CD4-positive, alpha-beta T cell (primary cell): Measurements from ENCODE around the gene PPIAL4G. TPM values are rescaled to one million over a fixed set of nuclear protein-coding genes. Genes with fewer than 3 reads are reported as not detected.
A peak's percentile ranks its signal among the peaks of the same experiment; 100 is the strongest.
"Not testable (repeated sequence)": the region's sequence is repeated elsewhere in the genome, so short reads cannot be mapped to it uniquely, and the experiment has no call there.

Experiments used
- ATAC-seq: fragments of 200-7000 bp; cut with Tn5 transposase; one replicate; pipeline ENCODE4 v1.10.0; 2022; ENCODE audit warnings: mild to moderate bottlenecking; ENCODE audit not compliant: poor library complexity
- CTCF ChIA-PET: fragments of 350-600 bp; sonication (Branson Sonifier 250); formaldehyde crosslinking; loops from one replicate; lab custom pipeline; 2021; ENCODE audit warnings: antibody characterized with exemption, inconsistent platforms; lab: Charles Lee
- POLR2A ChIA-PET: fragments of 350-600 bp; sonication (Branson Sonifier 250); formaldehyde crosslinking; loops from one replicate; lab custom pipeline; 2021; ENCODE audit warnings: antibody characterized with exemption, inconsistent platforms; lab: Charles Lee
- DNase-seq, 14 experiments: peaks; one replicate each; pipeline ENCODE4 v3.0.0-alpha.2; 2013 to 2020; ENCODE audit warnings: mixed read lengths in 2 of 14
- H3K27ac ChIP-seq, 2 donors: one replicate each; pipeline versions ENCODE4 v1.5.1 to v1.7.0; 2013; ENCODE audit warnings: low read length in 2 of 2, low read depth in 1 of 2, mild to moderate bottlenecking in 1 of 2
- H3K27me3 ChIP-seq, 2 experiments: 1 replicate in 1 of 2; 2 replicates in 1 of 2; pipeline versions ENCODE4 v1.6.1 to v1.7.0; 2013; ENCODE audit warnings: low read length in 2 of 2, control low read depth in 1 of 2, mild to moderate bottlenecking in 1 of 2, moderate library complexity in 1 of 2; ENCODE audit not compliant: insufficient read depth in 2 of 2, control insufficient read depth in 1 of 2
- H3K36me3 ChIP-seq: one replicate; pipeline ENCODE4 v1.6.1; 2013; ENCODE audit warnings: low read length, control low read depth; ENCODE audit not compliant: insufficient read depth
- H3K4me1 ChIP-seq: one replicate; pipeline ENCODE4 v1.6.1; 2013; ENCODE audit warnings: low read length, control low read depth; ENCODE audit not compliant: insufficient read depth
- H3K4me3 ChIP-seq: one replicate; pipeline ENCODE4 v1.5.1; 2013; ENCODE audit warnings: mild to moderate bottlenecking, low read length, moderate library complexity
- H3K9me3 ChIP-seq, 2 experiments: 1 replicate in 1 of 2; 2 replicates in 1 of 2; pipeline versions ENCODE4 v1.6.1 to v1.7.0; 2013; ENCODE audit warnings: low read length in 2 of 2, mild to moderate bottlenecking in 2 of 2, control low read depth in 1 of 2, moderate library complexity in 1 of 2; ENCODE audit not compliant: control insufficient read depth in 1 of 2, insufficient read depth in 1 of 2
- H3K27ac Mint-ChIP-seq: one replicate; pipeline ENCODE4 v1.8.0; 2020; ENCODE audit warnings: mixed read lengths
- H3K27me3 Mint-ChIP-seq: one replicate; pipeline ENCODE4 v1.8.0; 2021; ENCODE audit warnings: mixed read lengths
- H3K36me3 Mint-ChIP-seq: one replicate; pipeline ENCODE4 v1.8.0; 2021; ENCODE audit warnings: low read depth, mixed read lengths
- H3K4me1 Mint-ChIP-seq: one replicate; pipeline ENCODE4 v1.8.0; 2021; ENCODE audit warnings: low read depth, mixed read lengths
- H3K4me3 Mint-ChIP-seq: one replicate; pipeline ENCODE4 v1.8.0; 2020; ENCODE audit warnings: mild to moderate bottlenecking, mixed read lengths
- H3K9me3 Mint-ChIP-seq: one replicate; pipeline ENCODE4 v1.8.0; 2020; ENCODE audit warnings: mixed read lengths
- intact Hi-C, 2 experiments: fragments of 100-400 bp; cut with DNase I in 1 of 2; cut with micrococcal nuclease in 1 of 2; formaldehyde crosslinking; loops; one replicate each; pipeline versions ENCODE4 v1.15.1 to v1.9.0; 2023 to 2025; cut with DNase I, micrococcal nuclease
- total RNA-seq, 174 experiments: library from RNA in 2 of 174; stranded (reverse) in 2 of 174; gene quantifications; one replicate each; pipeline ENCODE4 v1.2.3 and lab custom pipeline; 2021 to 2026
- TF ChIP-seq, protein P1 (sequence below): fragments of 200-600 bp; IDR thresholded peaks from one replicate; pipeline ENCODE4 v1.8.0; 2022; ENCODE audit warnings: antibody characterized with exemption, mild to moderate bottlenecking

PPIAL4G gene
- total RNA-seq, 2 experiments from 2014 or later, result 0.11 to 0.14 TPM

DNA sequence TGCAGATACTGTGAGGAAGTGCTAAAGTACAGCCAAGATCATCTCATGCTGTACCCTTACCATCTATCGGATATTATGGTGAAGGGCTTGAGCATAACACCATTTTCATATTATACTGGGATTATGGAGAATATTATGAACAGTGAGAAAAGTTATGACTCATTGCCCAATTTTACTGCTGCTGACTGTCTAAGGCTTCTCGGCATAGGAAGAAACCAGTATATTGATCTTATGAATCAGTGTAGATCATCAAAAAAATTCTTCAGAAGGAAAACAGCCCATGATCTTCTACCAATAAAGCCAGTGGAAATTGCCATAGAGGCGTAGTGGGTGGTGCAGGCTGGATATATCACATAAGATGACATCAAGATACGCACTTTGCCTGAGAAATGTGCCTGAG, 47.7 kb downstream of the PPIAL4G start:
- Mint-ChIP-seq H3K9me3 (no peaks in the 10 kb centered on the region), H3K4me1 (peaks cover 81% of the 10 kb centered on the region), H3K27ac (peak overlapping the region; percentile 19), H3K4me3 (no peak overlapping the region), H3K27me3 (no peaks in the 10 kb centered on the region), H3K36me3 (peaks cover 67% of the 10 kb centered on the region)
- H3K36me3 ChIP-seq, result peaks cover 23% of the 10 kb centered on the region
- no peak overlapping the region for H3K4me3 ChIP-seq
- no peak overlapping the region for H3K27ac ChIP-seq
- no peaks in the 10 kb centered on the region for H3K27me3 ChIP-seq
- TF ChIP-seq, protein P1, sequence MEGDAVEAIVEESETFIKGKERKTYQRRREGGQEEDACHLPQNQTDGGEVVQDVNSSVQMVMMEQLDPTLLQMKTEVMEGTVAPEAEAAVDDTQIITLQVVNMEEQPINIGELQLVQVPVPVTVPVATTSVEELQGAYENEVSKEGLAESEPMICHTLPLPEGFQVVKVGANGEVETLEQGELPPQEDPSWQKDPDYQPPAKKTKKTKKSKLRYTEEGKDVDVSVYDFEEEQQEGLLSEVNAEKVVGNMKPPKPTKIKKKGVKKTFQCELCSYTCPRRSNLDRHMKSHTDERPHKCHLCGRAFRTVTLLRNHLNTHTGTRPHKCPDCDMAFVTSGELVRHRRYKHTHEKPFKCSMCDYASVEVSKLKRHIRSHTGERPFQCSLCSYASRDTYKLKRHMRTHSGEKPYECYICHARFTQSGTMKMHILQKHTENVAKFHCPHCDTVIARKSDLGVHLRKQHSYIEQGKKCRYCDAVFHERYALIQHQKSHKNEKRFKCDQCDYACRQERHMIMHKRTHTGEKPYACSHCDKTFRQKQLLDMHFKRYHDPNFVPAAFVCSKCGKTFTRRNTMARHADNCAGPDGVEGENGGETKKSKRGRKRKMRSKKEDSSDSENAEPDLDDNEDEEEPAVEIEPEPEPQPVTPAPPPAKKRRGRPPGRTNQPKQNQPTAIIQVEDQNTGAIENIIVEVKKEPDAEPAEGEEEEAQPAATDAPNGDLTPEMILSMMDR, result no peak
- no peak for DNase-seq
- peaks cover 19% of the 10 kb centered on the region for H3K4me1 ChIP-seq
- intact Hi-C loops, result no loop called here
- no peak for ATAC-seq
- POLR2A ChIA-PET, result no interaction called here
- H3K9me3 ChIP-seq, result no peaks in the 10 kb centered on the region
- CTCF ChIA-PET, result no interaction called here

DNA sequence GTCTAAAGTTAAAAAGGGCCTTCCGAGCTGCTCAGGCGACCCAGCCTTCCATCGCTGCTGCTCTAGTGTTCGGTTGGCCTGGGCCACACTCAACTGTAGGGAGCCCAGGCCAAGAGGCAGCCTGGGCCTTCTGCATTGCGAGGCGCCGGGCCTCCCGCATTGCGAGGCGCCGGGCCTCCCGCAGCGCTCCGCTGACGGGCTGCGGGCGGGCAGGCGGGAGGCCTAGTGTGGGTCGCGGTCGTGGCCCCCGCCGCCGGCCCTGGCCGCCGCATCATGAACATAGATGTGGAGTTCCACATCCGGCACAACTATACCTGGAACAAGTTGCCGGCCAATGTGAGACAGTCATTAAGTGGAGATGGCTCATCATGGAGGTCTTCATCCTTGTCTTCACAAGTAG, 48.3 kb downstream of the PPIAL4G start:
- H3K36me3 Mint-ChIP-seq, result peaks cover 72% of the 10 kb centered on the region
- H3K4me1 ChIP-seq, result peaks cover 19% of the 10 kb centered on the region
- no peak overlapping the region for H3K27ac Mint-ChIP-seq
- intact Hi-C loops, result loop anchor here in 1 of 2 experiments (5.0 kb wide), 1 partner anchor 63 kb away; no protein-coding TSS in a partner anchor
- no peak overlapping the region for H3K4me3 ChIP-seq
- TF ChIP-seq, protein P1, result no peak
- H3K27ac ChIP-seq, result no peak overlapping the region
- H3K4me1 Mint-ChIP-seq, result peaks cover 81% of the 10 kb centered on the region
- POLR2A ChIA-PET, result no interaction called here
- ATAC-seq (no peak), DNase-seq (no peak)
- no peaks in the 10 kb centered on the region for H3K9me3 Mint-ChIP-seq
- no peaks in the 10 kb centered on the region for H3K27me3 Mint-ChIP-seq
- H3K4me3 Mint-ChIP-seq, result no peak overlapping the region
- no peaks in the 10 kb centered on the region for H3K9me3 ChIP-seq
- CTCF ChIA-PET, result no interaction called here
- H3K27me3 ChIP-seq, result no peaks in the 10 kb centered on the region
- H3K36me3 ChIP-seq, result peaks cover 29% of the 10 kb centered on the region

DNA sequence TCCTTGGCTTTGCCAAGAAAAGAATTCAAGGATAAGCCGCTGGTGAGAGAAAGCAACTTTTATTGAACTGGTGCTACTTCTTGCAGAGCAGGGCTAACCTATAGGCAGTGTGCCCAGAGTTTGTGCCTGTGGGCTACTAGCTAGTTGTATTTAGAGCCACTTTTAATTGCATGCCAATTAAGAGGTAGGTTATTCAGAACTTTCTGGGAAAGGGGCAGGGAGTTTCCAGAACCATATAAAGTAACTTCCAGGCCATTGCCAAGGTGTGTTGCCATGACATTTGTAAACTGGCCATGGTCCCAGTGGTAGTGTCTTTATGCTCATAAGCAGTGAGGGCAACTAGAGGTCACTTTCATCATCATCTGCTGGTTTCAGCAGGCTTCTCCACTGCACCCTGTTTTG, 50.2 kb downstream of the PPIAL4G start:
- ATAC-seq, H3K27me3 ChIP-seq, DNase-seq, H3K9me3 Mint-ChIP-seq, CTCF ChIA-PET, H3K4me3 Mint-ChIP-seq, H3K27me3 Mint-ChIP-seq, H3K27ac ChIP-seq, H3K9me3 ChIP-seq, POLR2A ChIA-PET, H3K4me3 ChIP-seq: not testable (repeated sequence)
- Mint-ChIP-seq H3K27ac (peak overlapping the region; percentile 78), H3K36me3 (peaks cover 81% of the 10 kb centered on the region), H3K4me1 (peaks cover 81% of the 10 kb centered on the region)
- peaks cover 33% of the 10 kb centered on the region for H3K36me3 ChIP-seq
- intact Hi-C loops, result loop anchor here in 1 of 2 experiments (5.0 kb wide), 1 partner anchor 61 kb away; no protein-coding TSS in a partner anchor
- H3K4me1 ChIP-seq, result peaks cover 11% of the 10 kb centered on the region

Other genes starting within 250 kb of the PPIAL4G start
- 10 to 100 TPM; 12.9 to 14.6 TPM for gene NBPF14, start 112.7 kb upstream of the PPIAL4G start, total RNA-seq